GM21619 (cell line): ENCODE data around the gene CACNG8.

Source experiments
- ATAC-seq: cut with Tn5 transposase; IDR thresholded peaks from one replicate; pipeline ENCODE4 v1.9.1; 2021; ENCODE audit not compliant: unreplicated experiment

The CACNG8 gene

GRCh38 chr19:53992211-53992610, 29.5 kb downstream of the CACNG8 start:
- ATAC-seq = no peak

DNA sequence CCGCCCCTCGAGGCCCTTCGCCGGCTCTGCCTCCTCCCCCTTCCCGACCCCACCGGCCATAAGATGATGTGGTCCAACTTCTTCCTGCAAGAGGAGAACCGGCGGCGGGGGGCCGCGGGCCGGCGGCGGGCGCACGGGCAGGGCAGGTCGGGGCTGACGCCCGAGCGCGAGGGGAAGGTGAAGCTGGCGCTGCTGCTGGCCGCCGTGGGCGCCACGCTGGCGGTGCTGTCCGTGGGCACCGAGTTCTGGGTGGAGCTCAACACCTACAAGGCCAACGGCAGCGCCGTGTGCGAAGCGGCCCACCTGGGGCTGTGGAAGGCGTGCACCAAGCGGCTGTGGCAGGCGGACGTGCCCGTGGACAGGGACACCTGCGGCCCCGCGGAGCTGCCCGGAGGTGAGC, 30.1 kb downstream of the CACNG8 start:
- no peak for ATAC-seq

GRCh38 chr19:53993448-53993847, 30.7 kb downstream of the CACNG8 start:
- no peak for ATAC-seq

- no peak for ATAC-seq
Measured at GRCh38 chr19:53994811-53995210, 32.1 kb downstream of the CACNG8 start.

GRCh38 chr19:53998223-53998622, 35.5 kb downstream of the CACNG8 start:
- ATAC-seq = no peak

GRCh38 chr19:53999694-54000093, 37.0 kb downstream of the CACNG8 start:
- no peak for ATAC-seq

GRCh38 chr19:54001496-54001895, 38.8 kb downstream of the CACNG8 start:
- no peak for ATAC-seq

GRCh38 chr19:54002495-54003315, 40.0 kb downstream of the CACNG8 start:
- ATAC-seq = no peak

DNA sequence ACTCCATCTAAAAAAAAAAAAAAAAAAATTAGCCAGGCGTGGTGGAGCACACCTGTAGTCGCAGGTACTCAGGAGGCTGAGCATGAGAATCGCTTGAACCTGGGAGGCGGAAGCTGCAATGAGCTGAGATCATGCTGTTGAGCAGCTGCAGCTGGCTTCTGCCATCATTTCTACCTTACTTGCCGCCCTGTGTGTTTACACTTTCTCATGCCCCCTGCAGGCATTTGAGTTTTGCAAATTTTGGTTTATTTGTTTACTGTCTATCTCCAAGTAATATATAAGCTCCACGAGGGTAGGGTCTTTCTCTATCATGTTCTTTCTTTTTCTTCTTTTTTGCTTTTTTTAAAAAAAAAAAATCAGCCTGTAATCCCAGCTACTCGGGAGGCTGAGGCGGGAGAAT, 46.7 kb downstream of the CACNG8 start:
- ATAC-seq = no peak

DNA sequence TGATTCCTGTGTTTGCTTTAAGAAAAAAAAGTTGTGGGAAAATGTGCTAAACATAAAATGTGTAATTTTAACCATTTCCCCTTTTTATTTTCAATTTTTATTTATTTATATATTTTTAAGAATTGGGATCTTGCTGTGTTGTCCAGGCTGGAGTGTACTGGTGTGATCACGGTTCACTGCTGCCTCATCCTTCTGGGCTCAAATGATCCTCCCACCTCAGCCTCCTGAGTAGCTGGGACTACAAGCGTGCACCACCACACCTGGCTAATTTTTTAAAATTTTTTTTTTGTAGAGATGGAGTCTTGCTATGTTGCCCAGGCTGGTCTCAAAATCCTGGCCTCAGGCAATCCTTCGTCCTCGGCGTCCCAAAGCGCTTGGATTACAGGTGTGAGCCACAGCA, 47.7 kb downstream of the CACNG8 start:
- no peak for ATAC-seq

- ATAC-seq = no peak
Measured at GRCh38 chr19:54011507-54012211, 48.9 kb downstream of the CACNG8 start.

DNA sequence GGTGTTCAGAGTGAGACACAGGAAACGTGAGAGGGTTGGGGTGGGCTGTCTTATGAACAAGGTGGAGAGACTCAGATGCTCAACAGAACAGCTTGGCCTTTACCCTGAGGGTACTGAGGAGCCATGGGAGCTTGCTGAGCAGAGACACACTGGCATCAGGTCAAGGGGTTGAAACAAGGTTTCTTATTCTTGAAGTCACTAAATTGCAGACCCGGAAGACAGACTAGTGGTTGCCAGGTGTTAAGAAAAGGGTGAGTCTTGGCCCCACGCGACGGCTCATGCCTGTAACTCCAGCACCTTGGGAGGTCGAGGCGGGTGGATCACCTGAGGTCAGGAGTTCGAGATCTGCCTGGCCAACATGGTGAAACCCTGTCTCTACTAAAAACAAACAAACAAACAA, 51.1 kb downstream of the CACNG8 start:
- ATAC-seq = no peak

DNA sequence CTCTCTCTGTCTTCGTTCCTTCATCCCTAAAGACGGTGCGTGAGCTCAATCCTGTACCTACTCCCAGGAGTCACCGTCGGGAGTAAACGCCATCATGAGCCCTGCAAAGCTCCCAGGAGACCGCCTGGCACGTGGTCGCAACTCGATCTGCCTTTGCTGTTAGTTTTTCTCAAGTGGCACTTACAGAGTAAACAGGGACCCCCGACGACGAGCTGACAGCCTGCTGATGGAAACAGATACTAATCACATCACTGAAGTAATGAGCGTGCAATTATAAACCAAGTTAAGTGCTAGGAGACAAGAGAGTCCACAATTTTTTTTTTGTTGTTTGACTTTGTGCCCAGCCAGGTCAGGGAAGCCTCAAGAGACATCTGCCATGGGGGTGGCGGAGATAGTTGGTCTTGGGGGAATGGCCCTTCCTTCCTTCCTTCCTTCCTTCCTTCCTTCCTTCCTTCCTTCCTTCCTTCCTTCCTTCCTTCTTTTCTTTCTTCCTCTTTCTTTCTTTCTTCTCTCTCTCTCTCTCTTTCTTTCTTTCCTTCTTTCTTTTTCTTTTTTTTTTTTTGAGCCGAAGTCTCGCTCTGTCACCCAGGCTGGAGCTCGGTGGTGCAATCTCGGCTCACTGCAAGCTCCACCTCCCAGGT, 52.3 kb downstream of the CACNG8 start:
- ATAC-seq = no peak

GRCh38 chr19:54017261-54017660, 54.5 kb downstream of the CACNG8 start:
- no peak for ATAC-seq

GRCh38 chr19:54021363-54021762, 58.6 kb downstream of the CACNG8 start:
- no peak for ATAC-seq

- ATAC-seq = no peak
Measured at GRCh38 chr19:54021932-54022331, 59.2 kb downstream of the CACNG8 start.

GRCh38 chr19:54023191-54023590, 60.5 kb downstream of the CACNG8 start:
- no peak for ATAC-seq

DNA sequence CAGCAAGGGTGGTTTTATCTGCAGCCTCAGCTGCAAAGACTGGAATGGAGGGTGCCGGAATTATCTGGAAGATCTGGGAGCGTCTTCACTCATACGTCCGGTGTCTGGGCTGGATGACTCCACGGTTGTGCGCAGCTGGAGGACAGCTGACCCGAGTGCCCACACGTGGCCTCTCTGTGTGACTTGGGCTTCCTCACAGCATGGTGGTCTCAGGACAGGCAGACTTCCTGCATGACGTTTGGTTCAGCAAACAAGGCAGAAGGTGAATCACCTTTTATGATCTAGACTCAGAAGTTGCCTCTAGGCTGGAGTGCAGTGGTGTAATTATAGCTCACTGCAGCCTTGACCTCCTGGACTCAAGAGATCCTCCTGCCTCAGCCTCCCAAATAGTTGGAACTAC, 61.9 kb downstream of the CACNG8 start:
- ATAC-seq = no peak

GRCh38 chr19:54026656-54027055, 63.9 kb downstream of the CACNG8 start:
- no peak for ATAC-seq

- no peak for ATAC-seq
Measured at GRCh38 chr19:54029301-54029700, 66.6 kb downstream of the CACNG8 start.

- ATAC-seq = no peak
Measured at GRCh38 chr19:54029930-54030490, 67.3 kb downstream of the CACNG8 start.
